GM12891 (cell line): ENCODE measurements around the gene MGMT.

Experiments used
- DNase-seq: peaks from one replicate; pipeline ENCODE4 v3.0.0; 2011; ENCODE audit warnings: low spot score; ENCODE audit not compliant: insufficient read length
- FAIRE-seq: peaks from 2 replicates; lab custom pipeline; 2011; peaks lifted over from hg19 to GRCh38; lab: Jason Lieb, UNC
- PAX5 ChIP-seq: IDR thresholded peaks from 2 replicates; pipeline ENCODE4 v1.6.1; 2011; ENCODE audit warnings: low read length, moderate library complexity, mild to moderate bottlenecking; ENCODE audit not compliant: insufficient read depth, severe bottlenecking
- POLR2A ChIP-seq: IDR thresholded peaks from 2 replicates; pipeline ENCODE4 v1.6.1; 2011; ENCODE audit warnings: low read depth, low read length, control low read depth
- POLR2AphosphoS5 ChIP-seq: IDR thresholded peaks from 2 replicates; pipeline ENCODE4 v1.6.1; 2011; ENCODE audit warnings: low read depth, low read length, control low read depth
- POU2F2 ChIP-seq: IDR thresholded peaks from 2 replicates; pipeline ENCODE4 v1.6.1; 2011; ENCODE audit warnings: low read depth, mild to moderate bottlenecking, control low read depth, low read length, moderate library complexity
- SPI1 ChIP-seq: IDR thresholded peaks from 2 replicates; pipeline ENCODE4 v1.6.1; 2011; ENCODE audit warnings: low read depth, low read length, control low read depth
- TAF1 ChIP-seq: IDR thresholded peaks from 2 replicates; pipeline ENCODE4 v1.6.1; 2011; ENCODE audit warnings: low read depth, low read length, control low read depth

MGMT gene

GRCh38 chr10:129742742-129743550 is 275.9 kb downstream of the MGMT start:
- DNase-seq (no peak), FAIRE-seq (no peak)
- TF ChIP-seq SPI1 (no peak), TAF1 (no peak), POLR2AphosphoS5 (no peak), POU2F2 (no peak), PAX5 (no peak)

GRCh38 chr10:129743738-129744133 is 276.7 kb downstream of the MGMT start:
- TF ChIP-seq POU2F2 = no peak
- TF ChIP-seq POLR2AphosphoS5 = no peak
- no peak for TF ChIP-seq TAF1
- no peak for DNase-seq
- FAIRE-seq = no peak

GRCh38 chr10:129744134-129745111 is 277.4 kb downstream of the MGMT start:
- no peak for FAIRE-seq
- TF ChIP-seq TAF1 (no peak), POLR2AphosphoS5 (no peak), POU2F2 (no peak), PAX5 (no peak), SPI1 (no peak), POLR2A (no peak)
- no peak for DNase-seq

GRCh38 chr10:129745186-129745750 is 278.2 kb downstream of the MGMT start:
- DNase-seq = no peak
- FAIRE-seq = no peak
- TF ChIP-seq SPI1 (no peak), POLR2AphosphoS5 (no peak), PAX5 (no peak), POU2F2 (no peak), TAF1 (no peak), POLR2A (no peak)

GRCh38 chr10:129754211-129755050 is 287.4 kb downstream of the MGMT start:
- TF ChIP-seq POLR2A (no peak), POU2F2 (no peak), POLR2AphosphoS5 (no peak), SPI1 (no peak), PAX5 (no peak), TAF1 (no peak)
- DNase-seq (no peak), FAIRE-seq (no peak)

- TF ChIP-seq POLR2A (no peak), PAX5 (no peak), POU2F2 (no peak), TAF1 (no peak), SPI1 (no peak), POLR2AphosphoS5 (no peak)
- FAIRE-seq (no peak), DNase-seq (no peak)
Measured at GRCh38 chr10:129755158-129755591, 288.1 kb downstream of the MGMT start.

- DNase-seq = no peak
- no peak for TF ChIP-seq POU2F2
- FAIRE-seq = no peak
Measured at GRCh38 chr10:129755621-129756020, 288.6 kb downstream of the MGMT start.

GRCh38 chr10:129756912-129757901 is 290.2 kb downstream of the MGMT start:
- DNase-seq (no peak), FAIRE-seq (peak; percentile 23)
- TF ChIP-seq POLR2A (no peak), PAX5 (no peak), POU2F2 (no peak), SPI1 (no peak), POLR2AphosphoS5 (no peak)
